Astrocyte (in vitro differentiated cells and primary cell): ENCODE results near the gene SMOC1.

Experiments used
- EZH2 ChIP-seq: IDR thresholded peaks from 2 replicates; pipeline ENCODE4 v1.6.1; 2012; ENCODE audit warnings: mild to moderate bottlenecking, low read length, inconsistent platforms; ENCODE audit not compliant: insufficient read depth
- TF ChIP-seq, protein P1 (sequence below): IDR thresholded peaks from 2 replicates; pipeline ENCODE4 v1.5.1; 2011; ENCODE audit warnings: low read depth, mild to moderate bottlenecking, inconsistent platforms, low read length, moderate library complexity; ENCODE audit not compliant: insufficient read depth

DNA sequence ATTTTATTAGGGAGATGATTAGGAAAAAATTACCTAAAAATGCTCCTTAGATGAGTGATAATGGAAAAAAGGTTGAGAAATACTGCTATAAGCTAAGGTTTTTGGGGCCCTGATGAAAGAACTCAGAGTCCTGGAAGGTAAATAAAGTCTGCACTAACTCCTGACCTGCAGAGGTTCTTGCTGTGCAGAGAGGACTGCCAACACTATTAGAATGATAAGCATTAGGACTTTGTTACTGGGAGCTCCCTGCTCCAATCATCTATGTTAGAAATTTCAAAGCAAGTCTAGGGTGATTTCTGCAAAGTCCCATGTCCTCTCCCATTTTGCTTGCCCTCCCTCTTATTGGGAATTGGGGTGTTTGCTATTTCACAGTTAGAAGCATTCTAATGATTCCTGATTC lies 112.2 kb downstream of the SMOC1 start:
- TF ChIP-seq, protein P1, sequence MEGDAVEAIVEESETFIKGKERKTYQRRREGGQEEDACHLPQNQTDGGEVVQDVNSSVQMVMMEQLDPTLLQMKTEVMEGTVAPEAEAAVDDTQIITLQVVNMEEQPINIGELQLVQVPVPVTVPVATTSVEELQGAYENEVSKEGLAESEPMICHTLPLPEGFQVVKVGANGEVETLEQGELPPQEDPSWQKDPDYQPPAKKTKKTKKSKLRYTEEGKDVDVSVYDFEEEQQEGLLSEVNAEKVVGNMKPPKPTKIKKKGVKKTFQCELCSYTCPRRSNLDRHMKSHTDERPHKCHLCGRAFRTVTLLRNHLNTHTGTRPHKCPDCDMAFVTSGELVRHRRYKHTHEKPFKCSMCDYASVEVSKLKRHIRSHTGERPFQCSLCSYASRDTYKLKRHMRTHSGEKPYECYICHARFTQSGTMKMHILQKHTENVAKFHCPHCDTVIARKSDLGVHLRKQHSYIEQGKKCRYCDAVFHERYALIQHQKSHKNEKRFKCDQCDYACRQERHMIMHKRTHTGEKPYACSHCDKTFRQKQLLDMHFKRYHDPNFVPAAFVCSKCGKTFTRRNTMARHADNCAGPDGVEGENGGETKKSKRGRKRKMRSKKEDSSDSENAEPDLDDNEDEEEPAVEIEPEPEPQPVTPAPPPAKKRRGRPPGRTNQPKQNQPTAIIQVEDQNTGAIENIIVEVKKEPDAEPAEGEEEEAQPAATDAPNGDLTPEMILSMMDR = no peak
- no peak for TF ChIP-seq EZH2
